Neural cell (in vitro differentiated cells): ENCODE results near the gene SUCLG2. TPM values are rescaled to one million over a fixed set of nuclear protein-coding genes. Genes with fewer than 3 reads are reported as not detected.

ENCODE experiments used
- H2AFZ ChIP-seq: fragments of 200-600, 300-800 bp; sonication (generic), shearing (Covaris generic); 2 replicates; pipeline ENCODE4 v1.6.0; 2014; ENCODE audit warnings: low read depth, mild to moderate bottlenecking, antibody characterized with exemption, low read length, moderate library complexity
- H3F3A ChIP-seq: fragments of 200-600 bp; shearing (Covaris generic); 2 replicates; pipeline ENCODE4 v1.6.1; 2016; ENCODE audit warnings: mild to moderate bottlenecking, moderate library complexity, mixed read lengths, antibody characterized with exemption, low read length; ENCODE audit not compliant: insufficient read depth, poor library complexity, severe bottlenecking
- H3K27ac ChIP-seq: fragments of 200-600, 300-800 bp; sonication (generic), shearing (Covaris generic); 2 replicates; pipeline ENCODE4 v1.5.1; 2014; ENCODE audit warnings: mild to moderate bottlenecking, low read length, moderate library complexity
- H3K27me3 ChIP-seq: fragments of 300-800, 200-600 bp; sonication (generic), shearing (Covaris generic); 2 replicates; pipeline ENCODE4 v1.6.0; 2014; ENCODE audit warnings: mild to moderate bottlenecking, low read depth, low read length, moderate library complexity; ENCODE audit not compliant: insufficient read depth
- H3K36me3 ChIP-seq: fragments of 300-800, 200-600 bp; sonication (generic), shearing (Covaris generic); 2 replicates; pipeline ENCODE4 v1.5.1; 2014; ENCODE audit warnings: mild to moderate bottlenecking, antibody characterized with exemption, low read length, moderate library complexity; ENCODE audit not compliant: insufficient read depth
- H3K4me2 ChIP-seq: fragments of 300-800, 200-600 bp; sonication (generic), shearing (Covaris generic); 2 replicates; pipeline ENCODE4 v1.6.0; 2014; ENCODE audit warnings: mild to moderate bottlenecking, low read length
- H3K4me3 ChIP-seq: fragments of 300-800, 200-600 bp; sonication (generic), shearing (Covaris generic); 2 replicates; pipeline ENCODE4 v1.5.1; 2014; ENCODE audit warnings: mild to moderate bottlenecking, low read length, moderate library complexity
- H3K79me2 ChIP-seq: fragments of 200-600 bp; shearing (Covaris generic); replicated peaks from 2 replicates; pipeline ENCODE4 v1.6.0; 2014; ENCODE audit warnings: mild to moderate bottlenecking, low read length, moderate library complexity; ENCODE audit not compliant: insufficient read depth
- H3K9ac ChIP-seq: fragments of 300-800, 200-600 bp; sonication (generic), shearing (Covaris generic); 2 replicates; pipeline ENCODE4 v1.6.1; 2016; ENCODE audit warnings: mild to moderate bottlenecking, low read length, mixed read lengths
- H3K9me2 ChIP-seq: fragments of 200-600 bp; shearing (Covaris generic); 2 replicates; pipeline ENCODE4 v1.6.1; 2016; ENCODE audit warnings: mild to moderate bottlenecking, low read length, mixed read lengths; ENCODE audit not compliant: insufficient read depth
- H3K9me3 ChIP-seq: fragments of 200-600, 300-800 bp; sonication (generic), shearing (Covaris generic); 2 replicates; pipeline ENCODE4 v1.6.1; 2016; ENCODE audit warnings: mild to moderate bottlenecking, mixed run types, low read length, moderate library complexity, mixed read lengths
- H4K20me1 ChIP-seq: fragments of 200-600 bp; shearing (Covaris generic); 2 replicates; pipeline ENCODE4 v1.6.1; 2016; ENCODE audit warnings: mild to moderate bottlenecking, mixed run types; ENCODE audit not compliant: insufficient read depth
- EP300 ChIP-seq: fragments of 450-650 bp; conservative IDR thresholded peaks from 2 replicates; pipeline ENCODE4 v1.6.1; 2014; ENCODE audit warnings: antibody characterized with exemption, mild to moderate bottlenecking, moderate library complexity; ENCODE audit not compliant: poor library complexity, severe bottlenecking
- EZH2 ChIP-seq: fragments of 200-600, 300-800 bp; shearing (Covaris generic), sonication (generic); IDR thresholded peaks from 2 replicates; pipeline ENCODE4 v1.6.1; 2014; ENCODE audit warnings: antibody characterized with exemption, low read length, borderline replicate concordance, mild to moderate bottlenecking; ENCODE audit not compliant: insufficient read depth, poor library complexity, severe bottlenecking
- MXI1 ChIP-seq: fragments of 450-650 bp; conservative IDR thresholded peaks from 2 replicates; pipeline ENCODE4 v1.6.1; 2014; ENCODE audit warnings: antibody characterized with exemption, mild to moderate bottlenecking; ENCODE audit not compliant: poor library complexity, severe bottlenecking
- POLR2AphosphoS5 ChIP-seq: IDR thresholded peaks from 2 replicates; pipeline ENCODE4 v1.6.1; 2012
- RAD21 ChIP-seq: fragments of 450-650 bp; conservative IDR thresholded peaks from 2 replicates; pipeline ENCODE4 v1.6.1; 2014; ENCODE audit warnings: antibody characterized with exemption, mild to moderate bottlenecking, moderate library complexity
- REST ChIP-seq: IDR thresholded peaks from 2 replicates; pipeline ENCODE4 v1.6.1; 2012; ENCODE audit warnings: borderline replicate concordance
- SMC3 ChIP-seq: fragments of 450-650 bp; conservative IDR thresholded peaks from 2 replicates; pipeline ENCODE4 v1.6.1; 2014; ENCODE audit warnings: antibody characterized with exemption, mild to moderate bottlenecking, moderate library complexity; ENCODE audit not compliant: poor library complexity
- polyA minus RNA-seq: library from RNA; depleted of rRNA, polyadenylated mRNA; stranded (reverse); fragments of >200 nt; gene quantifications from 2 replicates; pipeline ENCODE4 v1.2.3, GENCODE V29; 2014
- polyA plus RNA-seq: library from polyadenylated mRNA; depleted of rRNA; stranded (reverse); fragments of >200 nt; gene quantifications from 2 replicates; pipeline ENCODE4 v1.2.3, GENCODE V29; 2014

Gene SUCLG2
- polyA plus RNA-seq (0.15 and 0.18 TPM in 2 replicates), polyA minus RNA-seq (1.4 and 1.9 TPM in 2 replicates)

DNA sequence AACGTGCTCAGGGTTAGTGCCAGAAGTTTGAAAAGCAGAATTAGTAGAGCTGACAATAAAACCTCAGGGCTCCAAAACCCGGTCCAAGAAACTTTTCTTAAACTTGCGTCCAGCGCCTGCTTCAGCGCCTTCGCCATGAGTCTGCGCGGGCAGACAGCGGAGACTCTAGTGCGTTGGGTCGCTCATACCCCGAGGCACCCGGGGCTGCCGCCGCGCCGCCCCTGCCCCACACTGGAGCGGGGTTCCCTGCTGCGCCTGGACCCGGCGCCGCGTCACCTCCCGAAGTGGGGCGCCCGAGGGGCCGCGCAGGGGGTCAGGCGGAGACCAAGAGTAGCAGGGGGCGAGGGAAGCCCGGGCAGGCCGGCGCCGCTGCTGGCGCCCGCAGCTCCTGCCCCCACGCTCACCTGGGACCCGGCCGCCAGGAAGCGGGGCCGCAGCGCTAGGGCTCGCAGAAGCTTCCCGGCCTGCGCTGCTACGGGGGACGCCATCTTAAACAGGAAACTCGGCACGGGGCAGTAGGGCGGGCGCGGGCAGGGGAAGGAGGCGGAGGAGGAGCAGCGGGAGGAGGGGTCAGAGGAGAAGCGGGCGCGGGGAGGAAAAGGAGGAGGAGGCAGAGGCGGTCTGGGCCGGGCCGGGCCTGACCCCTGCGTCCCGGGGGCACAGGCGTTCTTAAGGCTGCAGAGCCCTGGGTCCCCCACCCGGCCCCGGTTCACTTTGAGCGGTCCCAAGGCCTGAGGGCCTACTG lies at the start of gene SUCLG2:
SUCLG2 (minus strand) TSS at position 514 of the 745 bp plus-strand sequence; CDS start at position 488, 26 bp downstream.
- Histone ChIP-seq H3F3A (no peaks in the 10 kb centered on the region), H3K9me2 (no peaks in the 10 kb centered on the region), H4K20me1 (no peaks in the 10 kb centered on the region), H3K79me2 (no peaks in the 10 kb centered on the region), H3K36me3 (no peaks in the 10 kb centered on the region), H3K27me3 (no peaks in the 10 kb centered on the region), H3K4me3 (peak within 1 kb of the TSS; percentile 70), H3K4me2 (peak within 1 kb of the TSS; percentile 56), H3K27ac (no peak within 1 kb of the TSS), H2AFZ (peak within 1 kb of the TSS; percentile 71), H3K9ac (peak within 1 kb of the TSS; percentile 61), H3K9me3 (no peaks in the 10 kb centered on the region)
- TF ChIP-seq MXI1 (peak; percentile 17), SMC3 (peak; percentile 47), RAD21 (peak; percentile 41), REST (no peak)

DNA sequence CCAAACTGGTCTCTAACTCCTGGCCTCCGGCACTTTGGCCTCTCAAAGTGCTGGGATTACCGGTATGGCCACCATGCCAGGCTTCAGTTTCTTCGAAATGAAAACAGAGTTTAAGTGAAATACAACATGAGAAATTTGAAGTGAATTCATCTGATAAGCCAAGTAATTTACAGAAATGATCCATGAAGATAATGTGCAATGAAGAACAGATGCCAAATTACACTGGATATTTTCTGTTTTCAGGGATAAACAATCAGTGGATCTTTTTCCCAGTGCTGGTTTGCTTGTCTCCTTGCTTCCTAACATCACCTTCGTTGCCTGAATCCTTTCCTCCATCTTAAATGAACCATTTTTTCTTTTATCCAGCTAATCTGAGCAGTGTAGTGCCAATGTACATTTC lies 46.2 kb upstream of the SUCLG2 start:
- Histone ChIP-seq H3K4me3 (no peak overlapping the region), H3K36me3 (no peaks in the 10 kb centered on the region), H4K20me1 (no peaks in the 10 kb centered on the region), H3K4me2 (no peak overlapping the region), H3F3A (no peaks in the 10 kb centered on the region), H3K9me2 (no peaks in the 10 kb centered on the region), H3K9me3 (no peaks in the 10 kb centered on the region), H3K79me2 (no peaks in the 10 kb centered on the region), H3K27ac (no peak overlapping the region), H3K27me3 (no peaks in the 10 kb centered on the region), H3K9ac (no peak overlapping the region), H2AFZ (no peak overlapping the region)
- TF ChIP-seq SMC3: no peak
- no peak for TF ChIP-seq EP300
- no peak for TF ChIP-seq MXI1
- TF ChIP-seq POLR2AphosphoS5: no peak
- TF ChIP-seq REST: no peak
- TF ChIP-seq EZH2: no peak
